B cell (primary cell): ENCODE results near the gene SIT1.

ENCODE experiments used
- EZH2 ChIP-seq: IDR thresholded peaks from 2 replicates; pipeline ENCODE4 v1.6.1; 2012; ENCODE audit warnings: borderline replicate concordance, low read depth, mild to moderate bottlenecking, moderate library complexity, low read length; ENCODE audit not compliant: insufficient read depth, poor library complexity, severe bottlenecking
- TF ChIP-seq, protein P1 (sequence below): fragments of 200-600 bp; IDR thresholded peaks from one replicate; pipeline ENCODE4 v1.8.0; 2022; ENCODE audit warnings: antibody characterized with exemption, mild to moderate bottlenecking

- TF ChIP-seq, protein P1, sequence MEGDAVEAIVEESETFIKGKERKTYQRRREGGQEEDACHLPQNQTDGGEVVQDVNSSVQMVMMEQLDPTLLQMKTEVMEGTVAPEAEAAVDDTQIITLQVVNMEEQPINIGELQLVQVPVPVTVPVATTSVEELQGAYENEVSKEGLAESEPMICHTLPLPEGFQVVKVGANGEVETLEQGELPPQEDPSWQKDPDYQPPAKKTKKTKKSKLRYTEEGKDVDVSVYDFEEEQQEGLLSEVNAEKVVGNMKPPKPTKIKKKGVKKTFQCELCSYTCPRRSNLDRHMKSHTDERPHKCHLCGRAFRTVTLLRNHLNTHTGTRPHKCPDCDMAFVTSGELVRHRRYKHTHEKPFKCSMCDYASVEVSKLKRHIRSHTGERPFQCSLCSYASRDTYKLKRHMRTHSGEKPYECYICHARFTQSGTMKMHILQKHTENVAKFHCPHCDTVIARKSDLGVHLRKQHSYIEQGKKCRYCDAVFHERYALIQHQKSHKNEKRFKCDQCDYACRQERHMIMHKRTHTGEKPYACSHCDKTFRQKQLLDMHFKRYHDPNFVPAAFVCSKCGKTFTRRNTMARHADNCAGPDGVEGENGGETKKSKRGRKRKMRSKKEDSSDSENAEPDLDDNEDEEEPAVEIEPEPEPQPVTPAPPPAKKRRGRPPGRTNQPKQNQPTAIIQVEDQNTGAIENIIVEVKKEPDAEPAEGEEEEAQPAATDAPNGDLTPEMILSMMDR = no peak
- TF ChIP-seq EZH2 = no peak
Measured at GRCh38 chr9:35656831-35657545, 6.3 kb upstream of the SIT1 start.
